Left kidney (tissue), 2 donors: Measurements from ENCODE around the gene PCDHGB3. TPM values are rescaled to one million over a fixed set of nuclear protein-coding genes. Genes with fewer than 3 reads are reported as not detected.
"Not testable (repeated sequence)": the region's sequence is repeated elsewhere in the genome, so short reads cannot be mapped to it uniquely, and the experiment has no call there.

ENCODE experiments used
- DNase-seq: peaks from one replicate; pipeline ENCODE4 v3.0.0-alpha.2; 2013
- polyA plus RNA-seq: library from polyadenylated mRNA; unstranded; fragments of 120-200 nt; gene quantifications from one replicate; pipeline ENCODE4 v1.2.1, GENCODE V29; 2013; ENCODE audit not compliant: insufficient read length

Gene PCDHGB3
- polyA plus RNA-seq, 1 donor = 2.8 TPM

- no peak for DNase-seq
Observed at GRCh38 chr5:141356950-141357349, 13.1 kb upstream of the PCDHGB3 start.

DNA sequence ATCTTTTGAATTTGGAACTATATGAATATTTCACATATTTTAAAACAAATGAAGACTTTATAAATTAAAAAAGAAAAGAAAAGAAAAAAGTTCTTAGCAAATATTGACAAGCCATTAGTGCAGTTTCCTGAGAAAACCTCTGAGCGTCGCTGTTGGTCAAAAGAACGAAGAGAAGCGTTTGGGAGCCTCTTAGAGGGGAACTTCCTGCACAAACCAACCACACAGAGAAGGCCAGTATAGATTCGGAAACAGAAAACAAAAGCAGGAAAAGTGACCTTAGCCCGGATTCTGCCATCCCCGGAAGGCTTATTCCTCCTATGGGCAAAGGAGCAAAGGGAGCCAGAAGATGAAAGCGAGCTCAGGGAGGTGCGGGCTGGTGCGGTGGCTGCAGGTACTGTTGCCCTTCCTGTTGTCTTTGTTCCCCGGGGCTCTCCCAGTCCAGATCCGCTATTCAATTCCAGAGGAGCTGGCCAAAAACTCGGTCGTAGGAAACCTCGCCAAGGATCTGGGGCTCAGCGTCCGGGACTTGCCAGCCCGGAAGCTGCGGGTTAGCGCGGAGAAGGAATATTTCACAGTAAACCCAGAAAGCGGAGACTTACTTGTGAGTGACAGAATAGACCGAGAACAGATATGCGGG, 10.1 kb upstream of the PCDHGB3 start, which contains the start of gene PCDHGB2:
Gene PCDHGB2 (plus strand): TSS at position 205 of the 637 bp plus-strand sequence. CDS start 142 bp downstream, at position 347.
- DNase-seq = no peak

DNA sequence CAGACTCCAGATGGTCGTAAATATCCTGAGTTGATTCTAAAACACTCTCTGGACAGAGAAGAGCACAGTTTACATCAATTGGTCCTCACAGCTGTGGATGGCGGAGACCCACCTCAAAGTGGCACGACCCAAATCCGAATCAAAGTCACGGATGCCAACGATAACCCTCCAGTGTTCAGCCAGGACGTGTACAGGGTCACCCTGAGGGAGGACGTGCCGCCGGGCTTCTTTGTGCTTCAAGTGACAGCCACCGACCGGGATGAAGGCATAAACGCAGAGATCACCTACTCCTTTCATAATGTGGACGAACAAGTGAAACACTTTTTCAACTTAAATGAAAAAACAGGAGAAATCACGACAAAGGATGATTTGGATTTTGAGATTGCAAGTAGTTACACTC, 9.4 kb upstream of the PCDHGB3 start:
- DNase-seq = no peak

DNA sequence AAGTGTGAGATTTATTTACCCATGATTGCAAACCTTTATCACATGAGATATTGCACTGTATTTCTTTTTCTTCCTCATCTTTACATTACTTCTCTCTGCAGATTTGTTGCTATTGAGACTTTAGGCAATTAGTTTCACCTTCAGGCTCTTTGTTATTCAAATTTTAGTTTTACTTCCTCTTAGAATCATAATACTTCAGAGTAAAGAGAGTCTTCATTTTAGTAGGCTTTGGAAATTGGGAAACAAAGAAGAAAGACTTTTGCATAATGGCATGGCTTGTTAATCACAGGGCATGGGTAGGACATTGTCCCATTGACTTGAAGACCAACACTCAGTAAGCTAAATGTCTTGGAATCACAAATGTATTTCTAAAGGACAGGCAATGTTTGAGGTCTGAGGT, 7.3 kb upstream of the PCDHGB3 start:
- DNase-seq = no peak

DNA sequence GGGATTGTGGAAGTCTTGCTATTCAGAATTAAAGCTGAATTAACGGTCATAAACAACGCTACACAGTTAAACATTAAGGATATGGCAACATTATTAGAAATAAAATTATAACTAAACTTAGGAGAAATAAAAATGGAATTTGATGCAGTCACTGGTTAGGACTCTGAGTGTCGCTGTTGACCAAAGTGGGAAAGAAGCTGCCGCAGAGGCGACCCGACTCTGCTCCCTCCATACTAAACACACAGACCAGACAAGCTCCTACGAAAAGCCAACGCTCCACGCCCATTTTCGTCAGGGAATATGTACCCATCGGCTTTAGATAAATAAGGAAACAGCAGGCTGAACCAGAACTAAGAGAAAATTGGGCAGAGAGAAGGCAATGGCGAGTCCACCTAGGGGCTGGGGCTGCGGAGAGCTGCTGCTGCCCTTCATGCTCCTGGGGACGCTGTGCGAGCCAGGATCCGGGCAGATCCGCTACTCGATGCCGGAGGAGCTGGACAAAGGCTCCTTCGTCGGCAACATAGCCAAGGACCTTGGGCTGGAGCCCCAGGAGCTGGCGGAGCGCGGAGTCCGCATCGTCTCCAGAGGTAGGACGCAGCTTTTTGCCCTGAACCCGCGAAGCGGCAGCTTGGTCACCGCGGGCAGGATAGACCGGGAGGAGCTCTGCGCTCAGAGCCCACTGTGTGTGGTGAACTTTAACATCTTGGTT, 5.9 kb upstream of the PCDHGB3 start, which contains the start of gene PCDHGA5:
Gene PCDHGA5 (plus strand): TSS at position 211 of the 709 bp plus-strand sequence. CDS start 169 bp downstream, at position 380.
- no peak for DNase-seq

DNA sequence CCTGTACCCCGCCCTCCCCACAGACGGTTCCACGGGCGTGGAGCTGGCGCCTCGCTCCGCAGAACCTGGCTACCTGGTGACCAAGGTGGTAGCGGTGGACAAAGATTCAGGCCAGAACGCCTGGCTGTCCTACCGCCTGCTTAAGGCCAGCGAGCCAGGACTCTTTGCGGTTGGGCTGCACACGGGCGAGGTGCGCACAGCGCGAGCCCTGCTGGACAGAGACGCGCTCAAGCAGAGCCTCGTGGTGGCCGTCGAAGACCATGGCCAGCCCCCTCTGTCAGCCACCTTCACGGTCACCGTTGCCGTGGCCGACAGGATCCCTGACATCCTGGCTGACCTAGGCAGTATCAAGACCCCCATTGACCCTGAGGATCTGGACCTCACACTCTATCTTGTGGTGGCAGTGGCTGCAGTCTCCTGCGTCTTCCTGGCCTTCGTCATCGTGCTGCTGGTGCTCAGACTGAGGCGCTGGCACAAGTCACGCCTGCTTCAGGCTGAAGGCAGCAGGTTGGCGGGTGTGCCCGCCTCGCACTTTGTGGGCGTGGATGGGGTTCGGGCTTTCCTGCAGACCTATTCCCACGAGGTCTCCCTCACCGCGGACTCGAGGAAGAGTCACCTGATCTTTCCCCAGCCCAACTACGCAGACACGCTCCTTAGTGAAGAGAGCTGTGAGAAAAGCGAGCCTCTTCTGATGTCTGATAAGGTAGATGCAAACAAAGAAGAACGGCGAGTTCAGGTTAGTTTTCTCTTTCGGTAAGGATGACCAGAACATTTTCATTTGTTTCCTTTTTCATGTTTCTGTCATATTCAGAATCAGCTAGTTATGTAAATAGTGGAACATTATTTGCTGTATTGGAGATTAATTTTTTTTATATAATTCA, 3.8 kb upstream of the PCDHGB3 start:
- no peak for DNase-seq

DNA sequence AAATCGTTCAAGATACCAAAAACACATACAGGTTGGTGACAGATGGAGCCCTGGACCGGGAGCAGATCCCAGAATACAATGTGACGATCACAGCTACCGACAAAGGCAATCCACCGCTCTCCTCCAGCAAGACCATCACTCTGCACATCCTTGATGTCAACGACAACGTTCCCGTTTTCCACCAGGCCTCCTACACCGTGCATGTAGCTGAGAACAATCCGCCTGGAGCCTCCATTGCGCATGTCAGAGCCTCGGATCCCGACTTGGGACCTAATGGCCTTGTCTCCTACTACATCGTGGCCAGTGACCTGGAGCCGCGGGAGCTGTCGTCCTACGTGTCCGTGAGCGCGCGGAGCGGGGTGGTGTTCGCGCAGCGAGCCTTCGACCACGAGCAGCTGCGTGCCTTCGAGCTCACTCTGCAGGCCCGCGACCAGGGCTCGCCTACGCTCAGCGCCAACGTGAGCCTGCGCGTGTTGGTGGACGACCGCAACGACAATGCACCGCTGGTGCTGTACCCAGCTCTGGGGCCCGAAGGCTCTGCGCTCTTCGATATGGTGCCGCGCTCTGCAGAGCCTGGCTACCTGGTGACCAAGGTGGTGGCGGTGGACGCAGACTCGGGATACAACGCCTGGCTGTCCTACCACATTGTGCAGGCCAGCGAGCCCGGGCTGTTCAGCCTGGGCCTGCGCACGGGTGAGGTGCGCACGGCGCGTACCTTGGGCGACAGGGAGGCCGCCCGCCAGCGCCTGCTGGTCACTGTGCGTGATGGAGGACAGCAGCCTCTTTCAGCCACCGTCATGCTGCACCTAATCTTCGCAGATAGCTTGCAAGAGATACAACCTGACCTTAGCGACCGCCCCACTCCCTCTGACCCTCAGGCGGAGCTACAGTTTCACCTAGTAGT, 1.8 kb downstream of the PCDHGB3 start:
- DNase-seq = no peak

- DNase-seq = no peak
Observed at GRCh38 chr5:141373673-141374317, 3.8 kb downstream of the PCDHGB3 start, which contains the start of gene PCDHGA6. Gene PCDHGA6 (plus strand): TSS chr5:141373891. CDS start chr5:141374084, 193 bp downstream.

DNA sequence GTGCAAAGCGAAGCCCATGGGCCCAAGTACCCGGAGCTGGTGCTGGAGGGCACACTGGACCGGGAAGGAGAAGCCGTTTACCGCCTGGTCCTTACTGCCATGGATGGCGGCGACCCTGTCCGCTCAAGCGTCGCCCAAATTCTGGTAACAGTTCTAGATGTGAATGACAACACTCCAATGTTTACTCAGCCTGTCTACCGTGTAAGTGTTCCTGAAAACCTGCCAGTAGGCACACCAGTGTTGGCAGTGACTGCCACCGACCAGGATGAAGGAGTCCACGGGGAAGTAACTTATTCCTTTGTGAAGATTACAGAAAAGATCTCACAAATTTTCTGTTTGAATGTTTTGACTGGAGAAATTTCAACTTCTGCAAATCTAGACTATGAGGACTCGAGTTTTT, 4.6 kb downstream of the PCDHGB3 start:
- no peak for DNase-seq

DNA sequence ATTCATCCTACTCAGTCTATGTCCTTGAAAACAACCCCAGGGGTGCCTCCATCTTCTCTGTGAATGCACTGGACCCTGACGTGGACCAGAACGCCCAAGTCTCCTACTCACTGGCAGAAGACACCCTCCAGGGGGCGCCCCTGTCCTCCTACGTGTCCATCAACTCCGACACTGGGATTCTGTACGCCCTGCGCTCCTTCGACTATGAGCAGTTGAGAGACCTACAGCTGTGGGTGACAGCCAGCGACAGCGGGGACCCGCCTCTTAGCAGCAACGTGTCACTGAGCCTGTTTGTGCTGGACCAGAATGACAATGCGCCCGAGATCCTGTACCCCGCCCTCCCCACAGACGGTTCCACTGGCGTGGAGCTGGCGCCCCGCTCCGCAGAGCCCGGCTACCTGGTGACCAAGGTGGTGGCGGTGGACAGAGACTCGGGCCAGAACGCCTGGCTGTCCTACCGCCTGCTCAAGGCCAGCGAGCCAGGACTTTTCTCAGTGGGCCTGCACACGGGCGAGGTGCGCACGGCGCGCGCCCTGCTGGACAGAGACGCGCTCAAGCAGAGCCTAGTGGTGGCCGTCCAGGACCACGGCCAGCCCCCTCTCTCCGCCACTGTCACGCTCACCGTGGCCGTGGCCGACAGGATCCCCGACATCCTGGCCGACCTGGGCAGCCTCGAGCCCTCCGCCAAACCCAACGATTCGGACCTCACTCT, 5.6 kb downstream of the PCDHGB3 start:
- DNase-seq = not testable (repeated sequence)

DNA sequence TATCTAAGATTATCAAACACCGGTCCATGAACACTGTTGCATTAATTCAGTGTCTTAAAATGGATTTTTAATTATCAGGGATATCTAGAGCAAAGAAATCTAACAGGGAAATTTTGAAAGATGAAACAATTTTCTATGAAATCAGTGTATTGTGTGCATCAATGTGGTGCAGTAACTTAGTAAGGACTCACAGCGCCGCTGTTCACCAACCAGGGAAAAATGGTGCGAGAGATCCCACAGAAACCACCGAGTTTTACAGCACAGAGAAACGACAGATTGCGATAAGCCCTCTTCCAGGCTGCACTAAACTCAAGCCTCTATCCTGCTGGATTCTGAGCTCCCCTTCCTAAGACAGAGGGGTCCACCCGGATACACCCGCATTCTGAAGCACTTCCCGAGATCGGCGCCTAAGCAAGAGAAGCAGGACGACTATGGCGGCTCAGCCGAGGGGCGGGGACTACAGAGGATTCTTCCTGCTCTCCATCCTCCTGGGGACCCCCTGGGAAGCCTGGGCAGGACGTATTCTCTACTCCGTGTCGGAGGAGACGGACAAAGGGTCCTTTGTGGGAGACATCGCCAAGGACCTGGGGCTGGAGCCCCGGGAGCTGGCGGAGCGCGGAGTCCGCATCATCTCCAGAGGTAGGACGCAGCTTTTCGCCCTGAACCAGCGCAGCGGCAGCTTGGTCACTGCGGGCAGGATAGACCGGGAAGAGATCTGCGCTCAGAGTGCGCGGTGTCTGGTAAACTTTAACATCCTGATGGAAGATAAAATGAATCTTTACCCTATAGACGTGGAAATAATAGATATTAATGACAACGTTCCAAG, 12.6 kb downstream of the PCDHGB3 start, which contains the start of gene PCDHGA7:
Gene PCDHGA7 (plus strand): TSS at position 274 of the 826 bp plus-strand sequence. CDS start 158 bp downstream, at position 432.
- DNase-seq = no peak

- no peak for DNase-seq
Observed at GRCh38 chr5:141383345-141383744, 13.3 kb downstream of the PCDHGB3 start.

- DNase-seq = no peak
Observed at GRCh38 chr5:141384471-141385267, 14.6 kb downstream of the PCDHGB3 start.

GRCh38 chr5:141387557-141388311, 17.7 kb downstream of the PCDHGB3 start, which contains the start of gene PCDHGB4:
Gene PCDHGB4 (plus strand): TSS chr5:141387698. CDS start chr5:141387885, 187 bp downstream.
- not testable (repeated sequence) for DNase-seq

- DNase-seq = no peak
Observed at GRCh38 chr5:141388661-141389060, 18.6 kb downstream of the PCDHGB3 start.

DNA sequence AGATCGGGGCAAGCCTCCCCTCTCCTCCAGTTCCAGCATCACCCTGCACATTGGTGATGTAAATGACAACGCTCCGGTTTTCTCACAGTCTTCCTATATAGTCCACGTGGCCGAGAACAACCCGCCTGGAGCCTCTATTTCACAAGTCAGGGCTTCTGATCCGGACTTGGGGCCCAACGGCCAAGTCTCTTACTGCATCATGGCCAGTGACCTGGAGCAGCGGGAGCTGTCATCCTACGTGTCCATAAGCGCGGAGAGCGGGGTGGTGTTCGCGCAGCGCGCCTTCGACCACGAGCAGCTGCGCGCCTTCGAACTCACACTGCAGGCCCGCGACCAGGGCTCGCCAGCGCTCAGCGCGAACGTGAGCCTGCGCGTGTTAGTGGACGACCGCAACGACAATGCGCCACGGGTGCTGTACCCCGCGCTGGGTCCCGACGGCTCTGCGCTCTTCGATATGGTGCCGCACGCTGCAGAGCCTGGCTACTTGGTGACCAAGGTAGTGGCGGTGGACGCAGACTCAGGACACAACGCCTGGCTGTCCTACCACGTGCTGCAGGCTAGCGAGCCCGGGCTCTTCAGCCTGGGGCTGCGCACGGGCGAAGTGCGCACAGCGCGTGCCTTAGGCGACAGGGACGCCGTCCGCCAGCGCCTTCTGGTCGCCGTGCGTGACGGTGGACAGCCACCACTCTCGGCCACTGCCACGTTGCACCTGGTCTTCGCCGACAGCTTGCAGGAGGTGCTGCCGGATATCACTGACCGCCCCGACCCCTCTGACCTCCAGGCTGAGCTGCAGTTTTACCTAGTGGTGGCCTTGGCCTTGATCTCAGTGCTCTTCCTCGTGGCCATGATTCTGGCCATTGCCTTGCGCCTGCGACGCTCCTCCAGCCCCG, 19.4 kb downstream of the PCDHGB3 start:
- DNase-seq = no peak
